TTC549 (cell line): Measurements from ENCODE around the gene SERTAD2.

Experiments used
- FAIRE-seq: peaks from 2 replicates; lab custom pipeline; 2012; peaks lifted over from hg19 to GRCh38; lab: Jason Lieb, UNC

Gene SERTAD2

DNA sequence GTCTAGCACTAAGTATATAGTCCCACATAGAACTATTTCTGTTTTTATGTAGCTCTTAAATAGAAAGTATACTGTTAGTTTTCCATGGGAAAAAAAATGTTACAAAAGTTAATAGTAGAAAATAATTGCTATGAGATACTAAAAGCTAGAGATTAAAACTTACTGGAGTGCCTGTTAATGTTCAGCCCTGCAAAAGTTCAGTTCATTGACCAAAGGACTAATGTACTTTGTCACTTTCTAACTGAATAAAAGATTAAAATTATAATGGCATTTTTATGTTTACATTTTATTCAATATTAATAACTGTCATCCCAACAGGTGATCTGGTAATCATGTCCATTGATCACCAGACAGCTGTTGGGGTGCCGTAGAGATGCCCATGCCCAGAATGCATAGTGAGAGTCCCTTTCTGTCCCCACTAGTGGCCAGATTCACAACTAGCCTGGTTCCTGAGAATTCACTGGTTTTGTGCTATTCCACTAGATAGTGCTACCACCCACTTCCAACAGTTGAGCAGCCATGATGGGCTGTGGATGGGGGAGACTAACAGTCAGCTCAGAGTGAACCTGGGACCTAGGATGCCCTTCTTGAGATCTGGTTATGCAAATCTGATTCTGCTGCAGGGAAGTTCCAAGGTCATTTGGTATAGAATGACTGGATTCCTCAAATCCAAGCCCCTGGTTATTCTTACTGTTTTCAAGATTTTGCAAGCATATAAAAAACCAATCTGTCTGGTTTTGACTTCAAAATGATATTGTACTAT, 71.8 kb downstream of the SERTAD2 start:
- FAIRE-seq: no peak
